Transverse colon (tissue), 4 donors: Measurements from ENCODE around the gene STK10. TPM values are rescaled to one million over a fixed set of nuclear protein-coding genes. Genes with fewer than 3 reads are reported as not detected.
"Not testable (repeated sequence)": the region's sequence is repeated elsewhere in the genome, so short reads cannot be mapped to it uniquely, and the experiment has no call there.

Experiments used
- DNase-seq: peaks from one replicate; pipeline ENCODE4 v3.0.0-alpha.2; 2019
- H3K27ac ChIP-seq, 4 donors: fragments of 200-600 bp; sonication (generic); 2 replicates each; pipeline ENCODE4 v1.5.1; 2016 to 2018; ENCODE audit warnings: inconsistent platforms in 4 of 4
- H3K27me3 ChIP-seq: fragments of 200-600 bp; sonication (generic); 2 replicates; pipeline ENCODE4 v1.5.1; 2017; ENCODE audit warnings: inconsistent platforms
- H3K36me3 ChIP-seq, 4 donors: fragments of 200-600 bp; sonication (generic); 2 replicates each; pipeline ENCODE4 v1.5.1; 2017 to 2019; ENCODE audit warnings: inconsistent platforms in 4 of 4
- H3K4me1 ChIP-seq, 4 donors: fragments of 200-600 bp; sonication (generic); 2 replicates each; pipeline ENCODE4 v1.5.1; 2017 to 2020; ENCODE audit warnings: inconsistent platforms in 4 of 4
- H3K4me3 ChIP-seq, 4 donors: fragments of 200-600 bp; sonication (generic); 1 replicate in 1 of 4; 2 replicates in 3 of 4; pipeline versions ENCODE4 v1.5.1 to v1.6.1; 2017 to 2019; ENCODE audit warnings: inconsistent platforms in 4 of 4
- H3K9me3 ChIP-seq, 2 donors: fragments of 200-600 bp; sonication (generic); 2 replicates each; pipeline ENCODE4 v1.5.1; 2017 to 2019; ENCODE audit warnings: inconsistent platforms in 2 of 2
- EP300 ChIP-seq: sonication (generic); formaldehyde crosslinking; IDR thresholded peaks from one replicate; pipeline ENCODE4 v1.6.1; 2017; ENCODE audit warnings: antibody characterized with exemption, low read depth
- POLR2A ChIP-seq: fragments of 450-650 bp; IDR thresholded peaks from one replicate; pipeline ENCODE4 v1.6.1; 2016; ENCODE audit warnings: antibody characterized with exemption, mild to moderate bottlenecking, moderate library complexity
- POLR2AphosphoS5 ChIP-seq, 3 donors: sonication (generic); formaldehyde crosslinking; IDR thresholded peaks; one replicate each; pipeline ENCODE4 v1.6.1; 2016; ENCODE audit warnings: antibody characterized with exemption in 3 of 3
- WGBS, 2 donors: methylation state at CpG; one replicate each; pipeline ENCODE4 v1.1.5; 2018; ENCODE audit warnings: low coverage in 1 of 2; 5-methylcytosine and 5-hydroxymethylcytosine counted together
- in situ Hi-C, 4 donors: fragments of 200-750 bp; cut with MboI; loops; one replicate each; pipeline versions ENCODE4 v1.15.0 to v1.15.1; 2017; ENCODE audit warnings: low sequenced_read_pairs in 3 of 4, low pct_ligation_motif_present in 1 of 4, low pct_unique_long_range_greater_than_20kb in 1 of 4
- intact Hi-C: fragments of 100-400 bp; cut with DNase I; formaldehyde crosslinking; loops from one replicate; pipeline ENCODE4 v1.15.1; 2023; ENCODE audit warnings: low total_unique reads
- total RNA-seq, 4 donors: library from RNA; depleted of rRNA; stranded (reverse); fragments of >200 nt; gene quantifications; one replicate each; pipeline ENCODE4 v1.1.0, GENCODE V29; 2016
- TF ChIP-seq, protein P1 (sequence below), 5 experiments: fragments of 200-600 bp in 3 of 5; fragments of 450-650 bp in 2 of 5; sonication (generic) in 3 of 5; IDR thresholded peaks; 1 replicate in 2 of 5; 2 replicates in 3 of 5; pipeline ENCODE4 v1.5.1; 2016 to 2017; ENCODE audit warnings: antibody characterized with exemption in 5 of 5, inconsistent platforms in 3 of 5, mild to moderate bottlenecking in 2 of 5, moderate library complexity in 1 of 5

The STK10 gene
- total RNA-seq, 4 donors from 2014 or later, result 21.2 to 207 (median 49.3) TPM

DNA sequence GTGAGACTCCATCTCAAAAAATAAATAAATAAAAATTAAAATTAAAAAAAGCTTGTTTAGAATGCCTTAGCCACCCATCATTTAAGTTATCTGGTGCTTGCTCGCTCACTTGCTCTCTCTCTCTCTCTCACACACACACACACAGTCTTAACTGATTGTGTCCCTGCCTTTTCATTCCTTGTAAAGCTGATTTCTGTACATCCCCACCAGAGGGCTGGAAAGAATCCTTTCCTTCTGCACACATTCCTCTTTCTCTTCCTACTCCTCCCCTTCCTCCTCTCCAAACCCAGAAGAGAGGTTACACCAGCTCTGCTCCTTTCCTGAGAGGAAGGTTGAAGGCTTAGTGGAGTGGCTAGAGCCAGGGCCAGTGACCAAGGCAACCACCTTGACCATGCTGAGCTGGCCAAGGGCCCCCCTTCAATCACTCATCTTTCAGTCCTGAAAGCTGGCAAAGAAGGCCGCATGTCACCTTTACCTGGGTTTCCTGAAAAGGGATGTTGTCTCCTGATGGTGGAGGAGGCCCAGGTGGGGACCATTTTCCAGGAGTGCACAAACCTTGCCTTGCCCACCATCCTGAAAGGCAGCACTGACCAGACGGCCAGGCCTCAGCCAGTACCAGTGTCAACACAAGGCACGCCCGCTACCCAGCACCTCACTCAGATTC is 25.6 kb downstream of the STK10 start:
- no peak for TF ChIP-seq POLR2AphosphoS5 (IDR thresholded peaks at IDR 0.05)
- no peak for TF ChIP-seq POLR2A
- TF ChIP-seq, protein P1, sequence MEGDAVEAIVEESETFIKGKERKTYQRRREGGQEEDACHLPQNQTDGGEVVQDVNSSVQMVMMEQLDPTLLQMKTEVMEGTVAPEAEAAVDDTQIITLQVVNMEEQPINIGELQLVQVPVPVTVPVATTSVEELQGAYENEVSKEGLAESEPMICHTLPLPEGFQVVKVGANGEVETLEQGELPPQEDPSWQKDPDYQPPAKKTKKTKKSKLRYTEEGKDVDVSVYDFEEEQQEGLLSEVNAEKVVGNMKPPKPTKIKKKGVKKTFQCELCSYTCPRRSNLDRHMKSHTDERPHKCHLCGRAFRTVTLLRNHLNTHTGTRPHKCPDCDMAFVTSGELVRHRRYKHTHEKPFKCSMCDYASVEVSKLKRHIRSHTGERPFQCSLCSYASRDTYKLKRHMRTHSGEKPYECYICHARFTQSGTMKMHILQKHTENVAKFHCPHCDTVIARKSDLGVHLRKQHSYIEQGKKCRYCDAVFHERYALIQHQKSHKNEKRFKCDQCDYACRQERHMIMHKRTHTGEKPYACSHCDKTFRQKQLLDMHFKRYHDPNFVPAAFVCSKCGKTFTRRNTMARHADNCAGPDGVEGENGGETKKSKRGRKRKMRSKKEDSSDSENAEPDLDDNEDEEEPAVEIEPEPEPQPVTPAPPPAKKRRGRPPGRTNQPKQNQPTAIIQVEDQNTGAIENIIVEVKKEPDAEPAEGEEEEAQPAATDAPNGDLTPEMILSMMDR (IDR thresholded peaks at IDR 0.05), result no peak
- TF ChIP-seq EP300, result no peak
- in situ Hi-C loops (no loop called here), intact Hi-C loops (no loop called here)
- 91 to 92% methylated on average over 1 to 5 of the region's 5 CpGs for WGBS, 2 donors
- H3K9me3 ChIP-seq, result no peaks in the 10 kb centered on the region
- H3K36me3 ChIP-seq, result no peaks in the 10 kb centered on the region
- H3K4me1 ChIP-seq, result peaks cover 0 to 7% (median 4%) of the 10 kb centered on the region in 4 donors
- no peak overlapping the region for H3K4me3 ChIP-seq
- H3K27me3 ChIP-seq, result no peaks in the 10 kb centered on the region
- no peak overlapping the region for H3K27ac ChIP-seq
- no peak for DNase-seq

DNA sequence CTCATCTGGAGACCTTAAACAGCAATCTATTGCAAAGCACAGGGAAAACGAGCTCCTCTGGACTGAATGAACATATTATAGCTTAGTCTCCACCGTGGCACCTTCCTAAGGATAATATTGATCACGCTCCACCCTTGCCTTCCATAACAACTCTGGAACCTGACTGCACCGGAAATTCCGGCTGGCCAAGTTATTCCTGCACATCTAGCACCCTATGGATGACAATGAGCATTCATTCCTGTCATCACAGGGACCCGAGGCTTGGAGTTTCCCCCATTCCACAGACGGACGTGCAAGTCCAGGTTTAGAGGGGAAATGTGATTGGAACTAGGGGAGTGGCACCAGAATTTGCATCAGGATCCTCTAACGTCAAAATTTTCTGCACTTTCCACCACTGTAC is 27.5 kb downstream of the STK10 start:
- no peak for TF ChIP-seq EP300
- TF ChIP-seq POLR2A, result no peak
- TF ChIP-seq, protein P1 (IDR thresholded peaks at IDR 0.05), result no peak
- TF ChIP-seq POLR2AphosphoS5 (IDR thresholded peaks at IDR 0.05), result no peak

DNA sequence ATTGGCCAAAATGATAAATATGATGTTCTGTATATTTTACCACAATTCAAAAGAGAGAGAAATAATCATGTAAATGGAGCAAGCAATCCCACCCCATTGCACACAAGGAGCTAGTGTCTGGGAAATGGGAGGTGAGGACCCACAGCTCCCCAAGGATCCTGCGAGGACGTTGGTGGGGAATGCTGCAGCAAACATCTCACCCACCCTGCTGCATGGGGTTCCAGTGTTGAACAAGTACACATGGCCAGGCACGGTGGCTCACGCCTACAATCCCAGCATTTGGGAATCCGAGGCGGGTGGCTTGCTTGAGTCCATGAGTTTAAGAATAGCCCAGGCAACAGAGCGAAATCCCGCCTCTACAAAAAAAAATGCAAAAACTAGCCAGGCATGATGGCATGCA is 29.0 kb downstream of the STK10 start:
- TF ChIP-seq POLR2AphosphoS5 (IDR thresholded peaks at IDR 0.05) (no peak), POLR2A (no peak), EP300 (no peak)
- TF ChIP-seq, protein P1 (IDR thresholded peaks at IDR 0.05), result no peak
- 90% methylated on average over 8 of the region's 8 CpGs; no CpG with 5 or more reads in 1 of the 2 donors for WGBS, 2 donors
- in situ Hi-C loops, result no loop called here

More for the DNA sequence above, 27.5 kb downstream of the STK10 start:
- no peaks in the 10 kb centered on the region for H3K27me3 ChIP-seq
- peaks cover 0 to 7% (median 4%) of the 10 kb centered on the region in 4 donors for H3K4me1 ChIP-seq
- H3K9me3 ChIP-seq, result no peaks in the 10 kb centered on the region
- no peak overlapping the region for H3K4me3 ChIP-seq
- intact Hi-C loops (no loop called here), in situ Hi-C loops (no loop called here)
- 83% methylated on average over 9 of the region's 9 CpGs; no CpG with 5 or more reads in 1 of the 2 donors for WGBS, 2 donors
- DNase-seq, result no peak
- peaks cover 0 to 7% (median 0%) of the 10 kb centered on the region in 4 donors for H3K36me3 ChIP-seq
- no peak overlapping the region for H3K27ac ChIP-seq

DNA sequence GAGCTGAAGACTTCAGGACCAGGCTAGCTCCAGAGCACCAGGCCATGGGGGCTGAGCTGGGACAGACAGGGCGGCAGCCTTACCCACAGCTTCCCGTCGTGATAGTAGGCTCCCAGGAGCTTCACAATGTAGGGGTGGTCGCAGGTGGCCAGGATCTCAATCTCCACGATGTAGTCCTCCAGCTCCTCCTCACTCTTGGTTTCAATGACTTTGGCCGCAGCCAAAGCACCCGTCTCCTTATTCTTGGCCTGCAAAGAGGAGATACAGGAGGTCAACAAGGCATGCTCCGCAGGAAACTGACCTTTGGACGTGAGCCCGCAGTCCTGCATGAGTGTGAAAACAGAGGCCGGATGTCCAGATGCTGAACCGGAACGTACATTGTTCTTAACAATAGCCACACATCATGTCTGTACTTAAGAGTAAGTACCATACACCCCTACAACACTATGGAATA is 31.5 kb downstream of the STK10 start:
- TF ChIP-seq, protein P1 (IDR thresholded peaks at IDR 0.05), result no peak
- no peak for TF ChIP-seq EP300
- TF ChIP-seq POLR2A, result no peak
- TF ChIP-seq POLR2AphosphoS5 (IDR thresholded peaks at IDR 0.05), result no peak
- peaks cover 0 to 1% (median 0%) of the 10 kb centered on the region in 4 donors for H3K4me1 ChIP-seq
- H3K36me3 ChIP-seq, result peaks cover 0 to 8% (median 0%) of the 10 kb centered on the region in 4 donors
- no peak for DNase-seq
- H3K4me3 ChIP-seq, result no peak overlapping the region
- H3K9me3 ChIP-seq, result no peaks in the 10 kb centered on the region
- no peaks in the 10 kb centered on the region for H3K27me3 ChIP-seq
- no peak overlapping the region for H3K27ac ChIP-seq
- WGBS, 2 donors, result 93% methylated on average over 13 of the region's 13 CpGs; no CpG with 5 or more reads in 1 of the 2 donors
- intact Hi-C loops (no loop called here), in situ Hi-C loops (no loop called here)

More for the DNA sequence above, 29.0 kb downstream of the STK10 start:
- no peaks in the 10 kb centered on the region for H3K4me1 ChIP-seq
- peaks cover 0 to 8% (median 0%) of the 10 kb centered on the region in 4 donors for H3K36me3 ChIP-seq
- intact Hi-C loops, result no loop called here
- H3K4me3 ChIP-seq, result no peak overlapping the region
- DNase-seq, result no peak
- no peak overlapping the region for H3K27ac ChIP-seq
- no peaks in the 10 kb centered on the region for H3K27me3 ChIP-seq
- no peaks in the 10 kb centered on the region for H3K9me3 ChIP-seq

DNA sequence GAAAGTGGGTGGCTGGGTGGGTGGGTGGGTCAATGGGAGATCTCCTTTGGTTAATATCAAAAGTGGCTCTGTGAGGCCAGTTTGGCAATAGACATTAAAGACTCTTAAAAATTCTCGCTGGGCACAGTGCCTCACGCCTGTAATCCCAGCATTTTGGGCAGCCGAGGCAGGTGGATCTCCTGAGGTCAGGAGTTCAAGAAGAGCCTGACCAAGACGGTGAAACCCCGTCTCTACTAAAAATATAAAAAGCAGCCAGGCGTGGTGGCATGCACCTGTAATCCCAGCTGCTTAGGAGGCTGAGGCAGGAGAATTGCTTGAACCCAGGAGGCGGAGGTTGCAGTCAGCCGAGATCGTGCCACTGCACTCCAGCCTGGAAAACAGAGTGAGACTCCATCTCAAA is 32.9 kb downstream of the STK10 start:
- H3K27ac ChIP-seq, in situ Hi-C loops, H3K4me3 ChIP-seq, H3K36me3 ChIP-seq, H3K9me3 ChIP-seq, DNase-seq, H3K27me3 ChIP-seq, intact Hi-C loops: not testable (repeated sequence)
- peaks cover 0 to 15% (median 0%) of the 10 kb centered on the region in 4 donors for H3K4me1 ChIP-seq
- 60 to 84% methylated on average over 1 to 9 of the region's 9 CpGs for WGBS, 2 donors
